Stimulated activated memory B cell treated with anti-CD40 and anti-IgM and Interleukin-4, amounts not matched to agents 10 μg/mL and 1 μg/mL and 100 μg/mL, for 72 hours (primary cell): ENCODE measurements around the gene SLC8B1.

Experiments
- ATAC-seq: fragments of 150-1000 bp; cut with Tn5 transposase; 2 replicates; pipeline ENCODE4 v1.10.0; 2021
- H3K27ac Mint-ChIP-seq: one replicate; pipeline ENCODE4 v1.8.0; 2022; ENCODE audit warnings: mild to moderate bottlenecking, mixed read lengths
- H3K27me3 Mint-ChIP-seq: one replicate; pipeline ENCODE4 v1.8.0; 2022; ENCODE audit warnings: mixed read lengths
- H3K36me3 Mint-ChIP-seq: one replicate; pipeline ENCODE4 v1.8.0; 2022; ENCODE audit warnings: mixed read lengths
- H3K4me1 Mint-ChIP-seq: one replicate; pipeline ENCODE4 v1.8.0; 2022; ENCODE audit warnings: mixed read lengths
- H3K4me3 Mint-ChIP-seq: one replicate; pipeline ENCODE4 v1.8.0; 2022; ENCODE audit warnings: mild to moderate bottlenecking, moderate library complexity, mixed read lengths
- H3K9me3 Mint-ChIP-seq: one replicate; pipeline ENCODE4 v1.8.0; 2022; ENCODE audit warnings: mixed read lengths

SLC8B1 gene

DNA sequence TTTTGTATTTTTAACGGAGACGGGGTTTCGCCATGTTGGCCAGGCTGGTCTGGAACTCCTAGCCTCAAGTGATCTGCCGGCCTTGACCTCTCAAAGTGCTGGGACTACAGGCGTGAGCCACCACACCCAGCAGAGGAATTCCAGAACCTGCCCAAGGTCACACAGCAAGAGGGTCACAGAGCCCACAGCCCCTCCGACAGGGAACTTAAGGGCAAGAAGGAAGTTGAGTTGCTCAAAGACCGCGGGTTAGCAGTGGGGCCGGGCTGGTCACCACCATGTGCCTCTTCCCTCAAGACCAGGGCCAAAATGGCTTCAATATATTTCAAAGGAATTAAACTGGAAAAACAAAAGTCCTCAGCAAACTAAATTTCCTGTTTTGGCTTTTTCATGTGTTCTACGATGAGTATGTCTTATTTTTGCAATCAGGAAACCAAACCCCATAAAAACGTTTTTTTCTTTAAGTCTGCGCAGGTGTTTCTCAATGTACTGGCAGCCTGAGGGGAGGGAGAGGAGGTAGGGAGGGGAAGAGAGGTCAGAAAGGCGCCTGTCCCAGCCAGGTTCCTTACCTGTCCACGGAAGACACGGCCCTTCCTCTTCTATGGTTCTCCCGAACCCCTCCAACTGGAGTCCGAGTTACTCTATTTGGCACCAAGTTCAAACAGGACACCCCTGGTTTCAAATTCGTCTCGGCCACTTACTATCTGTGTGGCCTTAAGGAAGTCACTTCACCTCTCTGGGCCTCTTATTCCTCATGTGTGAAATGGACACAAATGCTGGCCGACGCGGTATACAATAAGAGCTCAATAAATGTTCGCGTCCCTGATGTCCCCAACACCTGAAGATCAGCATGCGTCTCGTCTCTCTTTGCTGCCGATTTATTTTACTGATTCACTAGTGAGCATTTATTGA lies 778 bp downstream of the SLC8B1 start:
- Mint-ChIP-seq H3K27me3 (peaks cover 11% of the 10 kb centered on the region), H3K4me3 (peak overlapping the region; percentile 91), H3K4me1 (peaks cover 25% of the 10 kb centered on the region), H3K27ac (peak overlapping the region; percentile 77), H3K9me3 (no peaks in the 10 kb centered on the region), H3K36me3 (peaks cover 26% of the 10 kb centered on the region)
- peak; percentile 18 for ATAC-seq

DNA sequence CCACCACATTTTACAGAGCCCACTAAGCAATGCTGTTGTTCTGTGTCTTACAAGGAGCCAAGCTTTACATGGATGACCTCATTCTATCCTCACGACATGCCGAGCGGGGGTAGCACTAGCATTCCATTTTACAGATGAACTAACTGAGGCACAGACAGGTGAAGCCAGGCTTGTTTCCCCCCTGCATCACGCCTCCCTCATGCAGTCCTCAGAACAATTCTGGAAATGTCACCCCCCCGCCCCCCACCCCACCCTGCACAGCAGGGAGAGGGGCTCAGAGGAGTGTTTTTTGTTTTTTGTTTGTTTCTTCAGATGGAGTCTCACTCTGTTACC lies 1.5 kb downstream of the SLC8B1 start:
- no peak for ATAC-seq
- Mint-ChIP-seq H3K4me3 (no peak overlapping the region), H3K27ac (no peak overlapping the region), H3K36me3 (peaks cover 31% of the 10 kb centered on the region), H3K9me3 (no peaks in the 10 kb centered on the region), H3K27me3 (peaks cover 11% of the 10 kb centered on the region), H3K4me1 (peaks cover 25% of the 10 kb centered on the region)

DNA sequence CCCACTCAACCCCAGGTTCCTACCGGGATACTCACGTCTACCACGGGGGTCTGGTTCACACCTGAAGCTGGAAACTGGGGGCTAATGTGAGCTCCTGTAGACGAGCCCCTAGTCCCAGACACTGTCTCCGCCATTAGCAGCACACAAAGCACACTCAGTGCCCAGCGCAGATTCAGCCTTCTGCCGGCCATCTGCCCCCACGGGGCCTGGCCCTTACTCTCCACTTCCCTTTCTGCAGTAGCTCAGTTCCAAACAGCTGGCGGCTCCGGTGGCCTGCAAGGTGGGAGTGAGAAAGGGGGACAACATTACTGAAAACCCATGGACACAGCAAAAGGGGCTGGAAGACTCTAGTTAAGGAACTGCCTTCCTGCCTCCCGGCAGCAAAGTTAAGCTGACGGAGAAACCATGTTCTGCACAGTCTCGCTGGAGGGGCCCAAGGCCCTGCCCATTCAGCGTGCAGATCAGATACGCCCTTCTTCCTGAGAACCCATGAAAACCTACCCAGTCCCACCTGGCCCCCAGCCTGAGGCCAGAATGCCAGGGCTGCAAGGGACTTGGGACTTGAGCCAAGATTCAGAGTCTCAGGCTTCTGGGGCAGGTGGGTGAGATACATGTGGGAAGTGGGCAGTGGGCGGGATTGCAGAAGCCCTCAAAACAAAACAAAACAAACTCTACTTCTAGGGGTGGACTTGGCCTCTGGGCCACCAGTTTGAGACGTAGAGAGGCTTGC lies 2.1 kb downstream of the SLC8B1 start:
- H3K27me3 Mint-ChIP-seq, result peaks cover 11% of the 10 kb centered on the region
- no peaks in the 10 kb centered on the region for H3K9me3 Mint-ChIP-seq
- H3K36me3 Mint-ChIP-seq, result peaks cover 35% of the 10 kb centered on the region
- no peak overlapping the region for H3K4me3 Mint-ChIP-seq
- no peak overlapping the region for H3K27ac Mint-ChIP-seq
- ATAC-seq, result no peak
- peaks cover 25% of the 10 kb centered on the region for H3K4me1 Mint-ChIP-seq

DNA sequence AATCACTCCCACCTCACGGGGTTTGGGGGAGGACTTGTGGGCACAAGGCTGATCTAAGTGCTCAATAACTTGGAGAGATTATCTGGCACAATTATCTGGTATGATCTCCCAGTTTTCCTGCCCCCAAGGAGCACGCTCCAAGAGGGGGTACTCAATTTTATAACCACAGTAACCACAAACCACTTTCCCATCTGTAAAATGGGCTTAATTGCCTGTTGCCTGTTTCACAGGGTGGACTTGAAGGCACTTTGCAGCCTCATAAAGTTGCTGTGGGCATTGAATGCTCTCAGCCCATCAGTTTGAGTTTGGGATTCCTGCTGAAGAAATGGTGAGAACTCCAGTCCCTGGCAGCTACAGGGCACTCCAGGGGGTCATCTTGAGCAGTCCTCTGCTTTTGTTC lies 4.4 kb downstream of the SLC8B1 start:
- no peaks in the 10 kb centered on the region for H3K27me3 Mint-ChIP-seq
- peaks cover 35% of the 10 kb centered on the region for H3K36me3 Mint-ChIP-seq
- peaks cover 20% of the 10 kb centered on the region for H3K4me1 Mint-ChIP-seq
- no peak for ATAC-seq
- H3K27ac Mint-ChIP-seq, result no peak overlapping the region
- H3K9me3 Mint-ChIP-seq, result no peaks in the 10 kb centered on the region
- no peak overlapping the region for H3K4me3 Mint-ChIP-seq

- Mint-ChIP-seq H3K4me1 (peaks cover 14% of the 10 kb centered on the region), H3K36me3 (peaks cover 35% of the 10 kb centered on the region), H3K9me3 (no peaks in the 10 kb centered on the region), H3K4me3 (no peak overlapping the region), H3K27ac (no peak overlapping the region), H3K27me3 (no peaks in the 10 kb centered on the region)
- no peak for ATAC-seq
Observed at GRCh38 chr12:113329791-113330417, 5.0 kb downstream of the SLC8B1 start.

DNA sequence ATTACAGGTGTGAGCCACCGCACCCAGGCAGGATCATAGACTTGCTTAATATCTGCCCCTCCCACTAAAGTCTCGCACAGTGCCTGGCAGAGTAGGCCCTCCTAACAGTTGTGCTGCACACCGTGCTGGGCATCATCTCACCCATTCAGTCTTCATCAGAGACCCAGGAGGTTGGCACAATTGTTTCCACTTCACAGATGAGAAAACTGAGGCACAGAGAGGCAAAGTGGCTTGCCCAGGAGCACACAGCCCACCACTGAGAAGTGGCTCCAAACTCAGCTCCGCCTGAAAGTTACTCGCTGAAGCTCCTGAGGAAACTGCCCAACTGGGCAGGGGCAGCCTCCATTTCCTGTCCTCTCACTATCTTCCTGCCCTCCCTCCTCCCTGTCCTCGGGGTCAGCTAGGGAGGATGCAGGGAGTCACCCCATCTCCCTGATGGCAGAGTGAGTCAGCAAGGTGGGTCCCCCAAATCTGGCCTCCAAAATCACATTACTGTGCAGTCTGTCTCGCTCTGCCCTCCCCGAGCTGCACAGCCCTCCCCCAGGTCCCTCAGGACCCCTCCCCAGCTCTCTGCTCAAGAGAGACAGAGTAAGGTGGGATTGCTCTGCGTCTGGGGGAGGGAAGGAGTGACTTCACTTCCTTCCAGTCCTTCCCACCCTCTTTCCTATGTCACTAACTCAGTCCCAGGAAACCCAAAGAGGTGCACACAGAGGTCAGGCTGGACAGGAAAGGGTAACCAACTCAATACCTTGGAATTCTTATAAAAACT lies 5.7 kb downstream of the SLC8B1 start:
- no peaks in the 10 kb centered on the region for H3K27me3 Mint-ChIP-seq
- H3K9me3 Mint-ChIP-seq, result no peaks in the 10 kb centered on the region
- no peak overlapping the region for H3K4me3 Mint-ChIP-seq
- peaks cover 35% of the 10 kb centered on the region for H3K36me3 Mint-ChIP-seq
- H3K27ac Mint-ChIP-seq, result no peak overlapping the region
- H3K4me1 Mint-ChIP-seq, result peaks cover 7% of the 10 kb centered on the region
- no peak for ATAC-seq

DNA sequence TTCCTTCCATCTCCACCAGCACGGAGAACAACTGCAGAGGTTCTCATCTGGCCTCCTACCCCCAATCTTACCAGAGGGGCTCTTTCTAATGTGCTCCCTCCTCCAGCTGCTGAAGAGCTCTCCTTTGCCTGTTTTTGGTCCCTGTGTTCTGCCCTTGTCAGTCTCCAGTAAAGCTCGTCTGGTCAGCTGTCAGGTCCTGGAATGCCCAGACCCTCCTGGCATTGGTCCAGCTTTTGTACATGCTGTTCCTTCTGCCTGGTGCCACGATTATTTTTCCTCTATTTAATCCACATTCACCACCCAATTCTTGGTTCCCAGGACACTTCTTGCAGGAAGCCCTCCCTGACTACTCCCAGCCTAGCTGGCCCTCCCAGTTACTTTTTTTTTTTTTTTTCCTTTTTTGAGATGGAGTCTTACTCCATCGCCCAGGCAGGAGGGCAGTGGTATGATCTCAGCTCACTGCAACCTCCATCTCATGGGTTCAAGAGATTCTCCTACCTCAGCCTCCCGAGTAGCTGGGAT lies 6.5 kb downstream of the SLC8B1 start:
- Mint-ChIP-seq H3K27ac (no peak overlapping the region), H3K9me3 (no peaks in the 10 kb centered on the region), H3K4me3 (no peak overlapping the region), H3K4me1 (no peaks in the 10 kb centered on the region), H3K27me3 (no peaks in the 10 kb centered on the region), H3K36me3 (peaks cover 35% of the 10 kb centered on the region)
- no peak for ATAC-seq

GRCh38 chr12:113326775-113327395 lies 8.0 kb downstream of the SLC8B1 start:
- Mint-ChIP-seq H3K4me3 (no peak overlapping the region), H3K9me3 (peaks cover 5% of the 10 kb centered on the region), H3K27me3 (no peaks in the 10 kb centered on the region), H3K36me3 (peaks cover 36% of the 10 kb centered on the region), H3K27ac (no peak overlapping the region), H3K4me1 (no peaks in the 10 kb centered on the region)
- ATAC-seq, result no peak

DNA sequence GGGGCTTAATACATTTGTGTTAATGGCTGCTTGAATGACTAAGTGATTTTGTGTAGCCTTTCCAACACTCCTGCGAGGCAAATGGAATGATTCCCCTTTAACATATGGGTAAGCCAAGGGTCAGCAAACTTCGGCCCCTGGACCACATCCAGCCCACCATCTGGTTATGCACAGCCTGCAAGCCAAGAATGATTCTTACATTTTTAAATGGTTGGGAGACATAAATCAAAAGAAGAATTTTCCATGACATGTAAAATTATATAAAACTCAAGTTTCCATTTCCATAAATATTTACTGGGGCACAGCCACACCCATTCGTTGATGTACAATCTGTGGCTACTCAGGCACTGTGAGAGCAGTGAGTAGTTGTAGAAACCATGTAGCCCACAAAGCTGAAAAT lies 9.0 kb downstream of the SLC8B1 start:
- Mint-ChIP-seq H3K27me3 (no peaks in the 10 kb centered on the region), H3K27ac (no peak overlapping the region)
- no peak for ATAC-seq

GRCh38 chr12:113322343-113322742 lies 12.6 kb downstream of the SLC8B1 start:
- Mint-ChIP-seq H3K4me3 (no peak overlapping the region), H3K4me1 (no peaks in the 10 kb centered on the region), H3K36me3 (peaks cover 43% of the 10 kb centered on the region), H3K27ac (no peak overlapping the region), H3K9me3 (peaks cover 5% of the 10 kb centered on the region), H3K27me3 (no peaks in the 10 kb centered on the region)
- ATAC-seq, result no peak

More for the DNA sequence above, 9.0 kb downstream of the SLC8B1 start:
- Mint-ChIP-seq H3K4me1 (no peaks in the 10 kb centered on the region), H3K36me3 (peaks cover 38% of the 10 kb centered on the region), H3K4me3 (no peak overlapping the region), H3K9me3 (peaks cover 5% of the 10 kb centered on the region)

- Mint-ChIP-seq H3K4me3 (no peak overlapping the region), H3K36me3 (peaks cover 44% of the 10 kb centered on the region), H3K4me1 (no peaks in the 10 kb centered on the region), H3K9me3 (peaks cover 5% of the 10 kb centered on the region), H3K27ac (no peak overlapping the region), H3K27me3 (no peaks in the 10 kb centered on the region)
- no peak for ATAC-seq
Observed at GRCh38 chr12:113320401-113320800, 14.5 kb downstream of the SLC8B1 start.

DNA sequence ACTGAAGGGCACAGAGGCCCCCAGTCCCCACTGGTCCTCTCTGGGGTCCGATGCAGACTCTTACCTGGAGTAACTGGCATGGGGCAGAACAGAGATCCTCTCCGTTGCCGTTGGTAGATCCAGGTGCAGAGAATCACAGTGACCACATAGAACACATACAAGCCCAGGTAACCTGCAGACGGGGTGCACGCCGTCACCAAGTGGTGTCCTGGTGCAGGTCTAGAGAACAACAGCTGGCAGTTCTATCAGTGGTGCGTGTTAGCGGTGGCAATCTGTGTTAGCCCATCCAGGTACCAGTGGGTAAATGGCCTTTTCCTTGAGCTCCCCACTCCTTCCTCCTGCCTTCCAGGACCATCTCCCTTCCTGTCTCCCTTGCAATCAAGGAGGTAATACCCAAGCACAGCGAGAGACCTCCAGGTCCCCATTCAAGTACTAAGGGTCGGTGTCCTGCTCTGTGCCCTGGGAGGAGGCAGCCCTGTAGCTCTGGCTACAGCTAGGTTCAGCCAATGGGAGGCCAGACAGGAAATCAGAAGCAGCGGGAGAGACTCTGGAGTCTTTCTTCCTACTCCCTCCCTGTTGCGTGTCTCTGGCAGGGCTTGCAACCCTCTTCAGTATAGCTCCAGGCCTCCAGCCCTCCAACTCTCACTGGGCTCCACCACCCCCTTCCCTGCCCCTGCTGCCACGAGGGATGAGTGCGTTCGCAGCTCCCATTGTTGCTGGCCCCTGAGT lies 15.8 kb downstream of the SLC8B1 start:
- Mint-ChIP-seq H3K27ac (no peak overlapping the region), H3K27me3 (no peaks in the 10 kb centered on the region), H3K36me3 (peaks cover 50% of the 10 kb centered on the region), H3K9me3 (peaks cover 5% of the 10 kb centered on the region), H3K4me1 (no peaks in the 10 kb centered on the region), H3K4me3 (no peak overlapping the region)
- ATAC-seq, result no peak

GRCh38 chr12:113318046-113318656 lies 16.8 kb downstream of the SLC8B1 start:
- peaks cover 5% of the 10 kb centered on the region for H3K9me3 Mint-ChIP-seq
- ATAC-seq, result no peak
- no peak overlapping the region for H3K27ac Mint-ChIP-seq
- no peak overlapping the region for H3K4me3 Mint-ChIP-seq
- H3K4me1 Mint-ChIP-seq, result no peaks in the 10 kb centered on the region
- no peaks in the 10 kb centered on the region for H3K27me3 Mint-ChIP-seq
- H3K36me3 Mint-ChIP-seq, result peaks cover 54% of the 10 kb centered on the region

DNA sequence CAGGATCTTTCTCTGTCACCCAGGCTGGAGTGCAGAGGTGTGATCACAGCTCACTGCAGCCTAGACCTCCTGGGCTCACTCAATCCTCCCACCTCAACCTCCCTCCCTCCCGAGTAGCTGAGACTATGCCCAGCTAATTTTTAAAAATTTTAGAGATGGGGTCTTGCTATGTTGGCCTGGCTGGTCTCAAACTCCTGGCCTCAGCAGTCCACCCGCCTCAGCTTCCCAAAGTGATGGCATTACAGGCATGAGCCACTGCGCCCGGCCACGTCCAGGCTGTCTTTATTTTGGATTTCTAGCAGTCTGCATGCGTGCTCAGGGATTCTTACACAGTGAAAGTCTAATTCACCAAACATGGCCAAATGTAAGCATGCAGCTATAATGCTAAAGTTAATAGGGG lies 17.8 kb downstream of the SLC8B1 start:
- Mint-ChIP-seq H3K4me3 (no peak overlapping the region), H3K27me3 (no peaks in the 10 kb centered on the region), H3K4me1 (no peaks in the 10 kb centered on the region), H3K9me3 (peaks cover 1% of the 10 kb centered on the region), H3K27ac (no peak overlapping the region), H3K36me3 (peaks cover 47% of the 10 kb centered on the region)
- ATAC-seq, result no peak
